IMR-90 (cell line): ENCODE measurements around the gene ZDHHC17.

ENCODE experiments used
- CEBPB ChIP-seq: IDR thresholded peaks from 2 replicates; pipeline ENCODE4 v1.6.1; 2012; ENCODE audit warnings: low read depth, low read length, improper control_type of control experiment
- MAFK ChIP-seq: IDR thresholded peaks from 2 replicates; pipeline ENCODE4 v1.6.1; 2012; ENCODE audit warnings: low read depth, low read length, improper control_type of control experiment
- MAZ ChIP-seq: IDR thresholded peaks from 2 replicates; pipeline ENCODE4 v1.6.1; 2012; ENCODE audit warnings: low read depth, mild to moderate bottlenecking, low read length, improper control_type of control experiment, moderate library complexity, borderline replicate concordance
- MXI1 ChIP-seq: IDR thresholded peaks from 2 replicates; pipeline ENCODE4 v1.6.1; 2012; ENCODE audit warnings: low read depth, mild to moderate bottlenecking, low read length, moderate library complexity, borderline replicate concordance
- NFE2L2 ChIP-seq: fragments of 150-350 bp; IDR thresholded peaks from 2 replicates; pipeline ENCODE4 v1.6.1; 2016; ENCODE audit warnings: low read depth, mild to moderate bottlenecking, low read length
- POLR2A ChIP-seq: IDR thresholded peaks from 2 replicates; pipeline ENCODE4 v1.6.1; 2012; ENCODE audit warnings: mild to moderate bottlenecking, low read depth, low read length
- RAD21 ChIP-seq: IDR thresholded peaks from 2 replicates; pipeline ENCODE4 v1.6.1; 2012; ENCODE audit warnings: low read length, improper control_type of control experiment
- RCOR1 ChIP-seq: IDR thresholded peaks from 2 replicates; pipeline ENCODE4 v1.6.1; 2012; ENCODE audit warnings: mild to moderate bottlenecking, low read length, improper control_type of control experiment; ENCODE audit not compliant: insufficient replicate concordance
- RFX5 ChIP-seq: IDR thresholded peaks from 2 replicates; pipeline ENCODE4 v1.8.0; 2012; ENCODE audit warnings: low read depth, mild to moderate bottlenecking, low read length, moderate library complexity
- TF ChIP-seq, protein P1 (sequence below): conservative IDR thresholded peaks from 2 replicates; pipeline ENCODE4 v1.5.1; 2012; ENCODE audit warnings: mild to moderate bottlenecking, low read depth, low read length, improper control_type of control experiment
- TF ChIP-seq, protein P2 (sequence below): fragments of 150-350 bp; IDR thresholded peaks from 2 replicates; pipeline ENCODE4 v1.6.1; 2016; ENCODE audit warnings: low read depth, mild to moderate bottlenecking, low read length, moderate library complexity, borderline replicate concordance
- TF ChIP-seq, protein P3 (sequence below): fragments of 150-350 bp; IDR thresholded peaks from 2 replicates; pipeline ENCODE4 v1.6.1; 2017; ENCODE audit warnings: mild to moderate bottlenecking, antibody characterized with exemption, low read length, low read depth

DNA sequence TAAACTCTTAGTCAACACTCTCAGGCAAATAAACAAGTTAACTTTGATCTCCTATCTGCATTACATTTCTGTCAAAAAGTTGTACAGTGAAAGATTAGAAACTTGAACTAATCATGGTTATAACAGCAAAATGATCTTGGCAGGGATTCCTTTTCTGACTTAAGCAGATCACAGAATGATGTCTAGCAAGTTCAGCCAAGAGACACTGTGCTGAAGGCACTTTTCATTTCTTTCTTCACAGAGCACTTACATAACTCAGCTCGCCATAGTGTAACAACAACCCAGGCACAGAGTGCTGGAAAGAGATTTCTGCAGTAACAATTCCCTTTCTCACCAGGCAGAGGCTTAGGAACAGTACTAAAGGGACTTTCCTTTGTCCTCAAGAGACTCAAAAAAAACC is 134.5 kb downstream of the ZDHHC17 start:
- TF ChIP-seq RAD21 (no peak), MAFK (no peak), CEBPB (no peak), NFE2L2 (no peak), POLR2A (no peak), MXI1 (no peak), RFX5 (no peak), RCOR1 (no peak), MAZ (no peak)
- TF ChIP-seq, protein P1, sequence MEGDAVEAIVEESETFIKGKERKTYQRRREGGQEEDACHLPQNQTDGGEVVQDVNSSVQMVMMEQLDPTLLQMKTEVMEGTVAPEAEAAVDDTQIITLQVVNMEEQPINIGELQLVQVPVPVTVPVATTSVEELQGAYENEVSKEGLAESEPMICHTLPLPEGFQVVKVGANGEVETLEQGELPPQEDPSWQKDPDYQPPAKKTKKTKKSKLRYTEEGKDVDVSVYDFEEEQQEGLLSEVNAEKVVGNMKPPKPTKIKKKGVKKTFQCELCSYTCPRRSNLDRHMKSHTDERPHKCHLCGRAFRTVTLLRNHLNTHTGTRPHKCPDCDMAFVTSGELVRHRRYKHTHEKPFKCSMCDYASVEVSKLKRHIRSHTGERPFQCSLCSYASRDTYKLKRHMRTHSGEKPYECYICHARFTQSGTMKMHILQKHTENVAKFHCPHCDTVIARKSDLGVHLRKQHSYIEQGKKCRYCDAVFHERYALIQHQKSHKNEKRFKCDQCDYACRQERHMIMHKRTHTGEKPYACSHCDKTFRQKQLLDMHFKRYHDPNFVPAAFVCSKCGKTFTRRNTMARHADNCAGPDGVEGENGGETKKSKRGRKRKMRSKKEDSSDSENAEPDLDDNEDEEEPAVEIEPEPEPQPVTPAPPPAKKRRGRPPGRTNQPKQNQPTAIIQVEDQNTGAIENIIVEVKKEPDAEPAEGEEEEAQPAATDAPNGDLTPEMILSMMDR = no peak
- TF ChIP-seq, protein P2, sequence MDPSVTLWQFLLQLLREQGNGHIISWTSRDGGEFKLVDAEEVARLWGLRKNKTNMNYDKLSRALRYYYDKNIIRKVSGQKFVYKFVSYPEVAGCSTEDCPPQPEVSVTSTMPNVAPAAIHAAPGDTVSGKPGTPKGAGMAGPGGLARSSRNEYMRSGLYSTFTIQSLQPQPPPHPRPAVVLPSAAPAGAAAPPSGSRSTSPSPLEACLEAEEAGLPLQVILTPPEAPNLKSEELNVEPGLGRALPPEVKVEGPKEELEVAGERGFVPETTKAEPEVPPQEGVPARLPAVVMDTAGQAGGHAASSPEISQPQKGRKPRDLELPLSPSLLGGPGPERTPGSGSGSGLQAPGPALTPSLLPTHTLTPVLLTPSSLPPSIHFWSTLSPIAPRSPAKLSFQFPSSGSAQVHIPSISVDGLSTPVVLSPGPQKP = no peak
- TF ChIP-seq, protein P3, sequence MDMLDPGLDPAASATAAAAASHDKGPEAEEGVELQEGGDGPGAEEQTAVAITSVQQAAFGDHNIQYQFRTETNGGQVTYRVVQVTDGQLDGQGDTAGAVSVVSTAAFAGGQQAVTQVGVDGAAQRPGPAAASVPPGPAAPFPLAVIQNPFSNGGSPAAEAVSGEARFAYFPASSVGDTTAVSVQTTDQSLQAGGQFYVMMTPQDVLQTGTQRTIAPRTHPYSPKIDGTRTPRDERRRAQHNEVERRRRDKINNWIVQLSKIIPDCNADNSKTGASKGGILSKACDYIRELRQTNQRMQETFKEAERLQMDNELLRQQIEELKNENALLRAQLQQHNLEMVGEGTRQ = no peak
